PC-3 (cell line): ENCODE results near the gene RSF1. TPM values are rescaled to one million over a fixed set of nuclear protein-coding genes. Genes with fewer than 3 reads are reported as not detected.

Experiments used
- ATAC-seq: fragments of 200-7000 bp; cut with Tn5 transposase; 2 replicates; pipeline ENCODE4 v1.9.1; 2020; ENCODE audit warnings: mild to moderate bottlenecking, moderate library complexity
- BruUV-seq: library from RNA; stranded (reverse); fragments of 400-500 nt; replicated peaks from 2 replicates; lab custom pipeline; 2021; lab: Mats Ljungman, UMichigan
- CTCF ChIA-PET: fragments of 300-600 bp; sonication (Branson Sonifier 250); formaldehyde crosslinking; loops from one replicate; lab custom pipeline; 2022; ENCODE audit warnings: antibody characterized with exemption; lab: Charles Lee
- POLR2A ChIA-PET: fragments of 300-600 bp; sonication (Branson Sonifier 250); formaldehyde crosslinking; loops from one replicate; lab custom pipeline; 2022; ENCODE audit warnings: antibody characterized with exemption; ENCODE audit not compliant: unreplicated experiment; lab: Charles Lee
- DNase-seq: peaks from one replicate; pipeline ENCODE4 v3.0.0-alpha.2; 2015
- H2AFZ ChIP-seq: fragments of 300-600 bp; sonication (generic); 2 replicates; pipeline ENCODE4 v1.6.0; 2016; ENCODE audit warnings: antibody characterized with exemption, low read length
- H3F3A ChIP-seq: fragments of 300-600 bp; sonication (generic); one replicate; pipeline ENCODE4 v1.6.0; 2017; ENCODE audit warnings: antibody characterized with exemption, low read length, control low read depth, mild to moderate bottlenecking; ENCODE audit not compliant: unreplicated experiment
- H3K27ac ChIP-seq: fragments of 300-600 bp; sonication (generic); 2 replicates; pipeline ENCODE4 v1.5.1; 2016; ENCODE audit warnings: mild to moderate bottlenecking, low read length
- H3K27me3 ChIP-seq: fragments of 300-600 bp; sonication (generic); 2 replicates; pipeline ENCODE4 v1.6.1; 2016; ENCODE audit warnings: low read length, mixed read lengths
- H3K36me3 ChIP-seq: fragments of 300-600 bp; sonication (generic); 2 replicates; pipeline ENCODE4 v1.6.1; 2016; ENCODE audit warnings: low read depth, mixed run types, low read length, mixed read lengths
- H3K4me1 ChIP-seq: fragments of 300-600 bp; sonication (generic); 2 replicates; pipeline ENCODE4 v1.5.1; 2016; ENCODE audit warnings: low read length; ENCODE audit not compliant: insufficient read depth
- H3K4me2 ChIP-seq: fragments of 300-600 bp; sonication (generic); 2 replicates; pipeline ENCODE4 v1.6.0; 2016; ENCODE audit warnings: low read length
- H3K4me3 ChIP-seq: fragments of 300-600 bp; sonication (generic); 2 replicates; pipeline ENCODE4 v1.5.1; 2016; ENCODE audit warnings: mild to moderate bottlenecking, low read length, mixed read lengths
- H3K79me2 ChIP-seq: fragments of 300-600 bp; sonication (generic); 2 replicates; pipeline ENCODE4 v1.6.1; 2017; ENCODE audit warnings: low read length, mixed read lengths
- H3K9ac ChIP-seq: fragments of 300-600 bp; sonication (generic); 2 replicates; pipeline ENCODE4 v1.6.0; 2016; ENCODE audit warnings: mild to moderate bottlenecking, low read length
- H3K9me2 ChIP-seq: fragments of 300-600 bp; sonication (generic); replicated peaks from 2 replicates; pipeline ENCODE4 v1.6.1; 2016; ENCODE audit warnings: mixed run types, low read length, mixed read lengths
- H3K9me3 ChIP-seq: fragments of 300-600 bp; sonication (generic); 2 replicates; pipeline ENCODE4 v1.6.1; 2016; ENCODE audit warnings: low read length, mixed read lengths
- H4K20me1 ChIP-seq: fragments of 300-600 bp; sonication (generic); 2 replicates; pipeline ENCODE4 v1.6.1; 2016; ENCODE audit warnings: low read length, mixed read lengths
- EZH2 ChIP-seq: fragments of 300-600 bp; sonication (generic); IDR thresholded peaks from one replicate; pipeline ENCODE4 v1.6.1; 2017; ENCODE audit warnings: antibody characterized with exemption, mild to moderate bottlenecking, low read length; ENCODE audit not compliant: unreplicated experiment
- EZH2phosphoT487 ChIP-seq: fragments of 300-600 bp; sonication (generic); IDR thresholded peaks from 2 replicates; pipeline ENCODE4 v1.6.1; 2018; ENCODE audit warnings: mild to moderate bottlenecking, antibody characterized with exemption, low read length, borderline replicate concordance
- intact Hi-C: fragments of 100-400 bp; cut with micrococcal nuclease; formaldehyde crosslinking; loops from 2 replicates; pipeline ENCODE4 v1.9.0; 2023
- total RNA-seq: library from RNA; depleted of rRNA; stranded (reverse); fragments of >200 nt; gene quantifications from 2 replicates; pipeline ENCODE4 v1.2.3, GENCODE V29; 2014
- TF ChIP-seq, protein P1 (sequence below): fragments of 300-600 bp; sonication (generic); conservative IDR thresholded peaks from 2 replicates; pipeline ENCODE4 v1.5.1; 2017; ENCODE audit warnings: antibody characterized with exemption, low read depth, mild to moderate bottlenecking, low read length

RSF1 gene
- total RNA-seq, 1 experiment from 2014 or later, result 30.0 TPM

DNA sequence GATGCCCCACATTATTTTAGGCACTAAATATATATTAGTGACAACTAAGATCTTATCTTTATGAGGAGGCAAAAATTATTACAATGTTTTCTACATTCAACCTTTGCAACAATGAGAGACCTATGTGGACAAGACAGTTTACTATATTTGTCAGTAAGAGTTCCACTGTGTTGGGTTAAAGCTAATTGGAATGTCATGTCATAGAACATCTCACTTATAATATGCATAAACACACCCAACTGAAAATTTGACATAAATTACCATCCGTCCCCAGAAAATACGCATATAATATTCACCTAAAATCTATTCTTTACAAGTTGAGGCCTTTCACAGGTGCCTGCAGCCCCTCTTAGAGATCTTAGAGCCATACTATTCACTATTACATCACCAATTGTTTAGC is 84.0 kb downstream of the RSF1 start:
- BruUV-seq, result no TSS peak
- POLR2A ChIA-PET, result no interaction called here

DNA sequence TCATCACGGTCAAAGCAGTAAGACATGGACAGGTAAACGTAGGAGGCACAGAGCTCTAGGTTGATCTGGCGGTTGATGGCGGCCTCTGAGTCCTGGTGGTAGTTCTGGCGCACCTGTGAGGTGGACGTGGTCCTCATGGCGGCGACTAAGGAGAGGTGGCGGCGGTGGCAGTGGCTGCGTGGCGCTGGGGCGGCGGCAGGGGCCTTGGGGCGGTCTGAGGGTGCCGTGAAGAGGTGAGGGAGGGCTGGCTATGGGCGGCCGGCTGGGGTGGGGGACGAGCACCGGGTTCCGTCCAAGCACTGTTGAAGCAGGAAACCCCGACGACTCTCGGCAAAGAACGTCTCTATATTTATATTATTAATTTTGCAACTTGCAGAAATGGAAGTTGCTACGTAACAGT is 85.6 kb downstream of the RSF1 start:
- ATAC-seq (no peak), DNase-seq (no peak)
- ChIA-PET CTCF (no interaction called here), POLR2A (no interaction called here)
- no peak overlapping the region for H3K4me3 ChIP-seq
- no peaks in the 10 kb centered on the region for H3K27me3 ChIP-seq
- no peaks in the 10 kb centered on the region for H3K4me1 ChIP-seq
- BruUV-seq, result no TSS peak
- no peaks in the 10 kb centered on the region for H3K79me2 ChIP-seq
- no peak overlapping the region for H2AFZ ChIP-seq
- peaks cover 11% of the 10 kb centered on the region for H3K9me3 ChIP-seq
- intact Hi-C loops, result no loop called here
- H3K9ac ChIP-seq, result no peak overlapping the region
- peaks cover 5% of the 10 kb centered on the region for H3F3A ChIP-seq
- H3K4me2 ChIP-seq, result no peak overlapping the region
- no peaks in the 10 kb centered on the region for H3K9me2 ChIP-seq
- H3K36me3 ChIP-seq, result peaks cover 31% of the 10 kb centered on the region
- H3K27ac ChIP-seq, result no peak overlapping the region
- H4K20me1 ChIP-seq, result no peaks in the 10 kb centered on the region
- TF ChIP-seq, protein P1, sequence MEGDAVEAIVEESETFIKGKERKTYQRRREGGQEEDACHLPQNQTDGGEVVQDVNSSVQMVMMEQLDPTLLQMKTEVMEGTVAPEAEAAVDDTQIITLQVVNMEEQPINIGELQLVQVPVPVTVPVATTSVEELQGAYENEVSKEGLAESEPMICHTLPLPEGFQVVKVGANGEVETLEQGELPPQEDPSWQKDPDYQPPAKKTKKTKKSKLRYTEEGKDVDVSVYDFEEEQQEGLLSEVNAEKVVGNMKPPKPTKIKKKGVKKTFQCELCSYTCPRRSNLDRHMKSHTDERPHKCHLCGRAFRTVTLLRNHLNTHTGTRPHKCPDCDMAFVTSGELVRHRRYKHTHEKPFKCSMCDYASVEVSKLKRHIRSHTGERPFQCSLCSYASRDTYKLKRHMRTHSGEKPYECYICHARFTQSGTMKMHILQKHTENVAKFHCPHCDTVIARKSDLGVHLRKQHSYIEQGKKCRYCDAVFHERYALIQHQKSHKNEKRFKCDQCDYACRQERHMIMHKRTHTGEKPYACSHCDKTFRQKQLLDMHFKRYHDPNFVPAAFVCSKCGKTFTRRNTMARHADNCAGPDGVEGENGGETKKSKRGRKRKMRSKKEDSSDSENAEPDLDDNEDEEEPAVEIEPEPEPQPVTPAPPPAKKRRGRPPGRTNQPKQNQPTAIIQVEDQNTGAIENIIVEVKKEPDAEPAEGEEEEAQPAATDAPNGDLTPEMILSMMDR, result no peak
- TF ChIP-seq EZH2phosphoT487, result no peak
- no peak for TF ChIP-seq EZH2

More for the DNA sequence above, 84.0 kb downstream of the RSF1 start:
- H3F3A ChIP-seq, result peaks cover 5% of the 10 kb centered on the region
- no peak overlapping the region for H3K4me2 ChIP-seq
- no peaks in the 10 kb centered on the region for H3K9me2 ChIP-seq
- H3K4me1 ChIP-seq, result no peaks in the 10 kb centered on the region
- intact Hi-C loops, result no loop called here
- no peaks in the 10 kb centered on the region for H3K9me3 ChIP-seq
- no peak overlapping the region for H2AFZ ChIP-seq
- no peak overlapping the region for H3K4me3 ChIP-seq
- CTCF ChIA-PET, result no interaction called here
- peaks cover 15% of the 10 kb centered on the region for H3K36me3 ChIP-seq
- ATAC-seq, result no peak
- H3K9ac ChIP-seq, result no peak overlapping the region
- no peaks in the 10 kb centered on the region for H3K27me3 ChIP-seq
- H3K79me2 ChIP-seq, result no peaks in the 10 kb centered on the region
- TF ChIP-seq EZH2phosphoT487 (no peak), EZH2 (no peak)
- TF ChIP-seq, protein P1, result no peak
- H3K27ac ChIP-seq, result no peak overlapping the region
- no peaks in the 10 kb centered on the region for H4K20me1 ChIP-seq
- no peak for DNase-seq

DNA sequence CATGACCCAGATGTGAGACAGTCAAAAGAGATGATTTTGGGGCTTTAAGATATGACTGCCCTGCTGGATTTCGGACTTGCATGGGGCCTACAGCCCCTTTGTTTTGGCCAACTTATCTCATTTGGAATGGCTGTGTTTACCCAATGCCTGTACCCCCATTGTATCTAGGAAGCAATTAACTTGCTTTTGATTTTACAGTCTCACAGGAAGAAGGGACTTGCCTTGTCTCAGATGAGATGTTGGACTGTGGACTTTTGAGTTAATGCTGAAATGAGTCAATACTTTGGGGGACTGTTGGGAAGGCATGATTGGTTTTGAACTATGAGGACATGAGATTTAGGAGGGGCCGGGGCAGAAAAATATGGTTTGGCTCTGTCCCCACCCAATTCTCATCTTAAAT is 88.4 kb downstream of the RSF1 start:
- peaks cover 11% of the 10 kb centered on the region for H3K9me3 ChIP-seq
- no peak overlapping the region for H2AFZ ChIP-seq
- no peaks in the 10 kb centered on the region for H3K9me2 ChIP-seq
- H3K9ac ChIP-seq, result no peak overlapping the region
- ATAC-seq, result no peak
- no TSS peak for BruUV-seq
- H3K27ac ChIP-seq, result no peak overlapping the region
- H3K36me3 ChIP-seq, result peaks cover 26% of the 10 kb centered on the region
- no peak overlapping the region for H3K4me3 ChIP-seq
- intact Hi-C loops, result no loop called here
- no peak overlapping the region for H3K4me2 ChIP-seq
- H4K20me1 ChIP-seq, result no peaks in the 10 kb centered on the region
- no peaks in the 10 kb centered on the region for H3K27me3 ChIP-seq
- no peak for DNase-seq
- H3K79me2 ChIP-seq, result no peaks in the 10 kb centered on the region
- H3F3A ChIP-seq, result peaks cover 5% of the 10 kb centered on the region
- ChIA-PET CTCF (no interaction called here), POLR2A (no interaction called here)
- TF ChIP-seq EZH2 (no peak), EZH2phosphoT487 (no peak)
- TF ChIP-seq, protein P1, result no peak
- no peaks in the 10 kb centered on the region for H3K4me1 ChIP-seq
